ENCODE data around the gene NFIA.

Gene NFIA

DNA sequence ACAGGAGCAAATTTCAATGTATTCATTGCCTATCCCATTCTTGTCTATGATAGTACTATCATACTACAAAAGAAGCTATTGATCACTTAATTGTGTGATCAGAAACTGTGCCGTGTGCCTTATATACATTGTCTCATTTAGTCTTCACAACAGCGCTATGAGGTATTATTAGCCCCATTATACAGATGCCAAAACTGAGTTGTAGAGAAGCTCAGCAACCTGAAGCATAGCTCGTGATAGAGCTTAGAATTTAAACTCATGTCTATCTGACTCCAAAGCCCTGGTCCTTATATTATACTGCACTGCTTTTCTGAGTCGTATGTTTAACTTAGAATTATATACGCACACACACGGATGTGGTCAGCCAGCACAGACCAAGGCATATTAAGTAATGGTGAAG is 315.1 kb downstream of the NFIA start (continued):
- TF ChIP-seq, protein P1, sequence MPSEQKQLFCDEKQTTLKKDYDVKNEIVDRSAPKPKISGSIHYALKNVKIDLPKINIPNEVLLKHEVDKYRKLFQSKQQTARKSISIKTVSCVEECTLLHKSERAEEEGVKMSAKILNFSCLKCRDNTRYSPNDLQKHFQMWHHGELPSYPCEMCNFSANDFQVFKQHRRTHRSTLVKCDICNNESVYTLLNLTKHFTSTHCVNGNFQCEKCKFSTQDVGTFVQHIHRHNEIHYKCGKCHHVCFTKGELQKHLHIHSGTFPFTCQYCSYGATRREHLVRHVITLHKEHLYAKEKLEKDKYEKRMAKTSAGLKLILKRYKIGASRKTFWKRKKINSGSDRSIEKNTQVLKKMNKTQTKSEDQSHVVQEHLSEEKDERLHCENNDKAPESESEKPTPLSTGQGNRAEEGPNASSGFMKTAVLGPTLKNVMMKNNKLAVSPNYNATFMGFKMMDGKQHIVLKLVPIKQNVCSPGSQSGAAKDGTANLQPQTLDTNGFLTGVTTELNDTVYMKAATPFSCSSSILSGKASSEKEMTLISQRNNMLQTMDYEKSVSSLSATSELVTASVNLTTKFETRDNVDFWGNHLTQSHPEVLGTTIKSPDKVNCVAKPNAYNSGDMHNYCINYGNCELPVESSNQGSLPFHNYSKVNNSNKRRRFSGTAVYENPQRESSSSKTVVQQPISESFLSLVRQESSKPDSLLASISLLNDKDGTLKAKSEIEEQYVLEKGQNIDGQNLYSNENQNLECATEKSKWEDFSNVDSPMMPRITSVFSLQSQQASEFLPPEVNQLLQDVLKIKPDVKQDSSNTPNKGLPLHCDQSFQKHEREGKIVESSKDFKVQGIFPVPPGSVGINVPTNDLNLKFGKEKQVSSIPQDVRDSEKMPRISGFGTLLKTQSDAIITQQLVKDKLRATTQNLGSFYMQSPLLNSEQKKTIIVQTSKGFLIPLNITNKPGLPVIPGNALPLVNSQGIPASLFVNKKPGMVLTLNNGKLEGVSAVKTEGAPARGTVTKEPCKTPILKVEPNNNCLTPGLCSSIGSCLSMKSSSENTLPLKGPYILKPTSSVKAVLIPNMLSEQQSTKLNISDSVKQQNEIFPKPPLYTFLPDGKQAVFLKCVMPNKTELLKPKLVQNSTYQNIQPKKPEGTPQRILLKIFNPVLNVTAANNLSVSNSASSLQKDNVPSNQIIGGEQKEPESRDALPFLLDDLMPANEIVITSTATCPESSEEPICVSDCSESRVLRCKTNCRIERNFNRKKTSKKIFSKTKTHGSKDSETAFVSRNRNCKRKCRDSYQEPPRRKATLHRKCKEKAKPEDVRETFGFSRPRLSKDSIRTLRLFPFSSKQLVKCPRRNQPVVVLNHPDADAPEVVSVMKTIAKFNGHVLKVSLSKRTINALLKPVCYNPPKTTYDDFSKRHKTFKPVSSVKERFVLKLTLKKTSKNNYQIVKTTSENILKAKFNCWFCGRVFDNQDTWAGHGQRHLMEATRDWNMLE (tag by site-specific recombination; conservative IDR thresholded peaks at IDR 0.05; ENCODE audit: low read depth): no peak
- TF ChIP-seq ZNF629 (tag by site-specific recombination; IDR thresholded peaks at IDR 0.05) (no peak), SCRT2 (tag by site-specific recombination; IDR thresholded peaks at IDR 0.05) (no peak; the same call in 1 of the 2 replicates), ZNF777 (tag by site-specific recombination; IDR thresholded peaks at IDR 0.05; ENCODE audit: borderline replicate concordance) (no peak), TCF7L2 (IDR thresholded peaks at IDR 0.05; ENCODE audit: borderline replicate concordance, low read depth, low read length) (no peak), MYNN (tag by site-specific recombination; IDR thresholded peaks at IDR 0.05; ENCODE audit: borderline replicate concordance) (no peak), ZNF544 (tag by site-specific recombination; IDR thresholded peaks at IDR 0.05) (no peak), ZNF521 (tag by site-specific recombination; IDR thresholded peaks at IDR 0.05) (no peak), ZNF510 (tag by site-specific recombination; IDR thresholded peaks at IDR 0.05; ENCODE audit: insufficient replicate concordance) (no peak), ZIC2 (tag by site-specific recombination; IDR thresholded peaks at IDR 0.05) (no peak), ZNF701 (tag by site-specific recombination; IDR thresholded peaks at IDR 0.05) (no peak)
- TF ChIP-seq, protein P2, sequence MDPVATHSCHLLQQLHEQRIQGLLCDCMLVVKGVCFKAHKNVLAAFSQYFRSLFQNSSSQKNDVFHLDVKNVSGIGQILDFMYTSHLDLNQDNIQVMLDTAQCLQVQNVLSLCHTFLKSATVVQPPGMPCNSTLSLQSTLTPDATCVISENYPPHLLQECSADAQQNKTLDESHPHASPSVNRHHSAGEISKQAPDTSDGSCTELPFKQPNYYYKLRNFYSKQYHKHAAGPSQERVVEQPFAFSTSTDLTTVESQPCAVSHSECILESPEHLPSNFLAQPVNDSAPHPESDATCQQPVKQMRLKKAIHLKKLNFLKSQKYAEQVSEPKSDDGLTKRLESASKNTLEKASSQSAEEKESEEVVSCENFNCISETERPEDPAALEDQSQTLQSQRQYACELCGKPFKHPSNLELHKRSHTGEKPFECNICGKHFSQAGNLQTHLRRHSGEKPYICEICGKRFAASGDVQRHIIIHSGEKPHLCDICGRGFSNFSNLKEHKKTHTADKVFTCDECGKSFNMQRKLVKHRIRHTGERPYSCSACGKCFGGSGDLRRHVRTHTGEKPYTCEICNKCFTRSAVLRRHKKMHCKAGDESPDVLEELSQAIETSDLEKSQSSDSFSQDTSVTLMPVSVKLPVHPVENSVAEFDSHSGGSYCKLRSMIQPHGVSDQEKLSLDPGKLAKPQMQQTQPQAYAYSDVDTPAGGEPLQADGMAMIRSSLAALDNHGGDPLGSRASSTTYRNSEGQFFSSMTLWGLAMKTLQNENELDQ (tag by site-specific recombination; IDR thresholded peaks at IDR 0.05; ENCODE audit: low read depth): no peak
- TF ChIP-seq, protein P3, sequence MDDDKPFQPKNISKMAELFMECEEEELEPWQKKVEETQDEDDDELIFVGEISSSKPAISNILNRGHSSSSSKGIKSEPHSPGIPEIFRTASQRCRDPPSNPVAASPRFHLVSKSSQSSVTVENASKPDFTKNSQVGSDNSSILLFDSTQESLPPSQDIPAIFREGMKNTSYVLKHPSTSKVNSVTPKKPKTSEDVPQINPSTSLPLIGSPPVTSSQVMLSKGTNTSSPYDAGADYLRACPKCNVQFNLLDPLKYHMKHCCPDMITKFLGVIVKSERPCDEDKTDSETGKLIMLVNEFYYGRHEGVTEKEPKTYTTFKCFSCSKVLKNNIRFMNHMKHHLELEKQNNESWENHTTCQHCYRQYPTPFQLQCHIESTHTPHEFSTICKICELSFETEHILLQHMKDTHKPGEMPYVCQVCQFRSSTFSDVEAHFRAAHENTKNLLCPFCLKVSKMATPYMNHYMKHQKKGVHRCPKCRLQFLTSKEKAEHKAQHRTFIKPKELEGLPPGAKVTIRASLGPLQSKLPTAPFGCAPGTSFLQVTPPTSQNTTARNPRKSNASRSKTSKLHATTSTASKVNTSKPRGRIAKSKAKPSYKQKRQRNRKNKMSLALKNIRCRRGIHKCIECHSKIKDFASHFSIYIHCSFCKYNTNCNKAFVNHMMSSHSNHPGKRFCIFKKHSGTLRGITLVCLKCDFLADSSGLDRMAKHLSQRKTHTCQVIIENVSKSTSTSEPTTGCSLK (tag by site-specific recombination; IDR thresholded peaks at IDR 0.05): no peak

DNA sequence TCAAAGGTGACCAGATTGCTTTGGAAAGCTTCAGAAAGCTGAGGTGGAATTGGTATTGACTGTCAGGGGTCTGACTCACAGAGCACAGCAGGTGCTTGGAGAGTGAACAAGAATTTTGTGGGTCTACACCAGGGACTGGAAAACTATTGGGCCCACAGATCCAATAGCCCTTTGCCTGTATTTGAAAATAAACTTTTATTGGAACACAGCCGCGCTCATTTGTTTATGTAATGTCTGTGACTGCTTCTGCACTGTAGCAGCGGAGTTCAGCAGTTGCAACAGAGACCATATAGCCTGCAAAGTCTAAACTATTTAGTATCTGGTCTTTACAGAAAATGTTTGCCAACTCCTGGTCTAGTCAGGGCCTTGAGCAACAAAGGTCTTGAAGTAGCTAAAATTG is 315.6 kb downstream of the NFIA start:
- no peaks in the 10 kb centered on the region for H3K9me3 ChIP-seq (ENCODE audit: control insufficient read depth, insufficient read depth, low read depth, low read length)
- CTCF ChIA-PET: interaction anchor here (0.6 kb wide), 1 partner anchor 1379 kb away, joined by 3 read pairs; no protein-coding TSS in a partner anchor
- H3K4me1 ChIP-seq (ENCODE audit: control insufficient read depth, insufficient read depth, low read length): 0 out of 2 replicates have a peak, but pooled peaks cover 3% of the 10 kb centered on the region
- no peak overlapping the region for H3K27ac ChIP-seq (ENCODE audit: extremely low read depth, low read depth, low read length)
- no peak overlapping the region for H3K4me3 ChIP-seq (ENCODE audit: low read depth, low read length)
- POLR2A ChIA-PET: no interaction called here
- no peaks in the 10 kb centered on the region for H3K36me3 ChIP-seq (ENCODE audit: control insufficient read depth in 2 of 2, insufficient read depth in 1 of 2, low read length in 2 of 2)
- TF ChIP-seq ZNF354C (tag by site-specific recombination; IDR thresholded peaks at IDR 0.05; ENCODE audit: borderline replicate concordance, low read depth) (no peak), ZNF76 (tag by site-specific recombination; IDR thresholded peaks at IDR 0.05; ENCODE audit: borderline replicate concordance, low read depth) (no peak), ZBTB1 (tag by site-specific recombination; IDR thresholded peaks at IDR 0.05) (no peak), KLF8 (tag by site-specific recombination; IDR thresholded peaks at IDR 0.05) (no peak), KLF16 (tag by site-specific recombination; IDR thresholded peaks at IDR 0.05) (no peak), MYNN (tag by site-specific recombination; IDR thresholded peaks at IDR 0.05; ENCODE audit: borderline replicate concordance) (no peak), ZNF112 (tag by site-specific recombination; IDR thresholded peaks at IDR 0.05) (no peak), ZIC2 (tag by site-specific recombination; IDR thresholded peaks at IDR 0.05) (peak; percentile 38; the same call in 1 of the 2 replicates)
- TF ChIP-seq, protein P1 (tag by site-specific recombination; conservative IDR thresholded peaks at IDR 0.05; ENCODE audit: low read depth): no peak
- TF ChIP-seq, protein P4, sequence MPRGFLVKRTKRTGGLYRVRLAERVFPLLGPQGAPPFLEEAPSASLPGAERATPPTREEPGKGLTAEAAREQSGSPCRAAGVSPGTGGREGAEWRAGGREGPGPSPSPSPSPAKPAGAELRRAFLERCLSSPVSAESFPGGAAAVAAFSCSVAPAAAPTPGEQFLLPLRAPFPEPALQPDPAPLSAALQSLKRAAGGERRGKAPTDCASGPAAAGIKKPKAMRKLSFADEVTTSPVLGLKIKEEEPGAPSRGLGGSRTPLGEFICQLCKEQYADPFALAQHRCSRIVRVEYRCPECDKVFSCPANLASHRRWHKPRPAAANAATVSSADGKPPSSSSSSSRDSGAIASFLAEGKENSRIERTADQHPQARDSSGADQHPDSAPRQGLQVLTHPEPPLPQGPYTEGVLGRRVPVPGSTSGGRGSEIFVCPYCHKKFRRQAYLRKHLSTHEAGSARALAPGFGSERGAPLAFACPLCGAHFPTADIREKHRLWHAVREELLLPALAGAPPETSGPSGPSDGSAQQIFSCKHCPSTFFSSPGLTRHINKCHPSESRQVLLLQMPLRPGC (tag by site-specific recombination; IDR thresholded peaks at IDR 0.05): no peak

All from HEK293 (cell line).